Measurements from ENCODE around the gene ESRRB.

The ESRRB gene

GRCh38 chr14:76375947-76376404 lies at the start of gene ESRRB:
Gene ESRRB (plus strand): TSS chr14:76376137. CDS start chr14:76376402, 265 bp downstream.
- DNase-seq, result peak; percentile 37 to 83

GRCh38 chr14:76326918-76327689 lies 48.8 kb upstream of the ESRRB start:
- no peak for DNase-seq

GRCh38 chr14:76328457-76329137 lies 47.3 kb upstream of the ESRRB start:
- no peak for DNase-seq

- peak; percentile 70 to 80 for DNase-seq
Measured at GRCh38 chr14:76329154-76329928, 46.6 kb upstream of the ESRRB start.

GRCh38 chr14:76329951-76330350 lies 46.0 kb upstream of the ESRRB start:
- no peak for DNase-seq

GRCh38 chr14:76330411-76331327 lies 45.3 kb upstream of the ESRRB start:
- no peak for DNase-seq

- DNase-seq, result no peak
Measured at GRCh38 chr14:76331328-76332011, 44.5 kb upstream of the ESRRB start.

- DNase-seq, result no peak
Measured at GRCh38 chr14:76333664-76334063, 42.3 kb upstream of the ESRRB start.

GRCh38 chr14:76334316-76334715 lies 41.6 kb upstream of the ESRRB start:
- DNase-seq, result no peak

- DNase-seq, result no peak
Measured at GRCh38 chr14:76336876-76337275, 39.1 kb upstream of the ESRRB start.

- peak; percentile 60 to 85 for DNase-seq
Measured at GRCh38 chr14:76337635-76338545, 38.0 kb upstream of the ESRRB start.

GRCh38 chr14:76339728-76340615 lies 36.0 kb upstream of the ESRRB start:
- DNase-seq, result no peak

- no peak for DNase-seq
Measured at GRCh38 chr14:76343386-76343785, 32.6 kb upstream of the ESRRB start.

GRCh38 chr14:76346391-76347160 lies 29.4 kb upstream of the ESRRB start:
- peak in 1 of 2 experiments; percentile 48 for DNase-seq

- no peak for DNase-seq
Measured at GRCh38 chr14:76348898-76349297, 27.0 kb upstream of the ESRRB start.

- no peak for DNase-seq
Measured at GRCh38 chr14:76349993-76350392, 25.9 kb upstream of the ESRRB start.

GRCh38 chr14:76350671-76351070 lies 25.3 kb upstream of the ESRRB start:
- no peak for DNase-seq

- DNase-seq, result no peak
Measured at GRCh38 chr14:76351941-76352340, 24.0 kb upstream of the ESRRB start.

Data from NCI-H524 (cell line).